ENCODE results near the gene AMBRA1.
"Not testable (repeated sequence)": the region's sequence is repeated elsewhere in the genome, so short reads cannot be mapped to it uniquely, and the experiment has no call there.

AMBRA1 gene

DNA sequence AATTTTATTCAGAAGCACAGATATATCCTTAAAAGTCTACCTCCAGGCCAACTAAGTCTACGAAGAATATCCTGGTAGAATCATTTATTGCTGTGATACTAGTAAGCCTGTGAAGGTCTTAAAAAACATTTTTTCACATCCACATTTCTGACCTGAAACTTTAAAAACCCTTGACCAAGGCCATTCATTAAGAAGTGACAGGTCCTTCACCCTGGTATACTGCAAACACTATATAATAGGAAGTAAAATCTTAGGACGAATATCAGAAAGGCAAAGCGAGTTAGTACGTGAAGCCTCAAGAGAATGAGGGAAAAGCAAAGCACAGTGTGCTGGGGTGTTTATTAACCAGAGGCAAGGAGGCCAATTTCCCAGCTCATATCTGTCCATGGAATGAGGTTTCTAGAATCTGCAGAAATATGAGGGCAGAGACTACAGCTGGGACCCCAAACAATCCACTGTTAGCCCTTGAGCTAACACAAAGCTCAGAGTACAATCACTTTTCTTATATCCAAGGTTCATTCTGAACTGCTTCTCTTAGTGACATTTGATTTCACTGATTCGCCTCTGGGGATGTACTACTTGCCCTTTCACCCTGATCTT lies 71.0 kb downstream of the AMBRA1 start:
- H3K4me3 ChIP-seq (replicated peaks in 1 of 2; ENCODE audit: low read depth in 2 of 2, low read length in 2 of 2) = no peak overlapping the region
- DNase-seq (ENCODE audit: low read depth in 2 of 2) = no peak
- TF ChIP-seq, protein P1, sequence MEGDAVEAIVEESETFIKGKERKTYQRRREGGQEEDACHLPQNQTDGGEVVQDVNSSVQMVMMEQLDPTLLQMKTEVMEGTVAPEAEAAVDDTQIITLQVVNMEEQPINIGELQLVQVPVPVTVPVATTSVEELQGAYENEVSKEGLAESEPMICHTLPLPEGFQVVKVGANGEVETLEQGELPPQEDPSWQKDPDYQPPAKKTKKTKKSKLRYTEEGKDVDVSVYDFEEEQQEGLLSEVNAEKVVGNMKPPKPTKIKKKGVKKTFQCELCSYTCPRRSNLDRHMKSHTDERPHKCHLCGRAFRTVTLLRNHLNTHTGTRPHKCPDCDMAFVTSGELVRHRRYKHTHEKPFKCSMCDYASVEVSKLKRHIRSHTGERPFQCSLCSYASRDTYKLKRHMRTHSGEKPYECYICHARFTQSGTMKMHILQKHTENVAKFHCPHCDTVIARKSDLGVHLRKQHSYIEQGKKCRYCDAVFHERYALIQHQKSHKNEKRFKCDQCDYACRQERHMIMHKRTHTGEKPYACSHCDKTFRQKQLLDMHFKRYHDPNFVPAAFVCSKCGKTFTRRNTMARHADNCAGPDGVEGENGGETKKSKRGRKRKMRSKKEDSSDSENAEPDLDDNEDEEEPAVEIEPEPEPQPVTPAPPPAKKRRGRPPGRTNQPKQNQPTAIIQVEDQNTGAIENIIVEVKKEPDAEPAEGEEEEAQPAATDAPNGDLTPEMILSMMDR (IDR thresholded peaks at IDR 0.05; ENCODE audit: low read depth, low read length) = no peak

DNA sequence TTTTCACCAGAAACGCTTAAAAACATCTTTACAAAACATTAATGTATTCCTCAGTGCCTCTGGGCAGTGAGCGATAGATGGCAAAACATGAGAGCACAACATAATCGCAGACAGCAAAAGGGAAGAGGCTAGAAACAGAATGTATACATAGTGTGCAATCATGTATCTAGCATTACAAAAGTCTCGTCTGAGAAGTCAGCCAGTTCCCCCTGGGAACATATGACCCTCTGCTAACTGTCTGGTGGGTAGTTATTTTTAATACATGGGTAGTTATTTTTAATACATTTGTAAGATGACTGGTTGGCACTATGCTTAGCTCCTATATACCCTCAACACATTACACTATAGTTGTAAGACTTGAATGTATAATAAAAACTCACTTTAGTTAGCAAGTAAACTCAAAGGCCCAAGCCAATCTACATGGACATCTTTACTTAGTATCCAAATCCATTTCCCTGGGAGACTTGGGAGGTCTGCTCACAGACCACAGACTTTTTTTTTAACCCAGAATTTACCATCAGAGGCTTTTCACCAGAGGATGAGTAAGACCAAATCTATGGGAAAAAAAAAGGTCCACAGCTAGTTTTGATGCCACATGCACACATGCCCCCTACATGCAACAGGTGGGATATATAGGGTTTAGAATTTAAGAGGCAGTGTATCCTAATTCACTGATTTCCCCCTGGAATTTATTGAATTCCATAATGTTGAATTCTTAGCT lies 71.7 kb downstream of the AMBRA1 start:
- no peak overlapping the region for H3K4me3 ChIP-seq (replicated peaks in 1 of 2; ENCODE audit: low read depth in 2 of 2, low read length in 2 of 2)
- peak; percentile 8 to 56 for DNase-seq (ENCODE audit: low read depth in 2 of 2)
- TF ChIP-seq, protein P1 (IDR thresholded peaks at IDR 0.05; ENCODE audit: low read depth, low read length) = peak; percentile 39

DNA sequence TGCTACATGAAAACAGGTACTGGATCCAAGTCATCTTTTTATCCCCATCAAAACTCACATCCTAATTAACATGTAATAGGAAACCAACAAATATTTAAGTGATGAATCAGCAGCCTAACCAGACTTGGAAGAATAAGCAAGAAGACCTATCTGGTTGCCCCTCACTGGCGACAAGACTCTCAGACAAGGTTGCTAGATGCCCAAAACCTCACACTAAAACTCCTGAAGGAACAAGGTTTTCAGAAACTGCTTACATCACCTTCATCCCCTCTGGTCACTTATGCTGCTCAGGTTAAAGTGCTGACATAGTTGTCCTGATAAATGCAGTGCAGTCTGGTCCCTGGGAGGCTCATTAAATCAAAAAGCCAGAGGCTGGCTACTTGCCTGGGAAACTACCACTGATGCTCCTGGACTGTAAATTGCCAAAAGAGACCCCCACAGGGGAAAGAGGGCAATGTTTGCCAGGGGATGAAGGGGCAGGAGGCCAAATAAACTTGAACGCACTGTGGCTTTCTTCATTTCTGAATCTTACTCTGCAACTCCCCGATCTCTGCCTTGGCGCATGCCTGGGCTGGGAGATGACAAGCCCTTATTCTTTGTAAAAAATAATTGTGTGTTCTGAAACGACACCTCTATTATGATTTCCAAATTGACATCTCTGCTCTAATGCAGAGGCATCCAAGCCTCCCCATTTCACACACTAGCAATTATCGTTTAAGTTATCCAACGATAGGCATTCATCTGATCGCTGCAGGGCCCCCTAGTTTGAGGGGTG lies 72.7 kb downstream of the AMBRA1 start:
- H3K4me3 ChIP-seq (replicated peaks in 1 of 2; ENCODE audit: low read depth in 2 of 2, low read length in 2 of 2) = no peak overlapping the region

DNA sequence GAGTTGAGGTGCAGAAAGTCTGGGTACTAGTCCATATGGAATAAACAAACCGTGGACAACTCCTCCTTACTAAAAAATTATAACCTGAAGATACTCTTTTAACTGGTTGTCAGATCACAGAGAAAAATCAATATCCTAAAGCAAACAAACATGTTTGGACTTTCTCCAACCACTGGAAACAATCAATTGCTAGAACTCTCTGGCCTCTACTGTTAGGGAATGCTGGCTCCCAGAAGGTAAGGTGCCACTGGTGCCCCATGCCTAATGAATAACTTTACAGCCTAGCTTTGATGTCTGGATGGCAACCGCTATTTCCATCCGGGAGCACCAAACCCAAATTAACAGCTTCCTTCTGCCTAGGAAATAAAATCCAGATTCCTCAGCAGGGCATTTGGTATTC lies 74.5 kb downstream of the AMBRA1 start:
- TF ChIP-seq, protein P1 (IDR thresholded peaks at IDR 0.05; ENCODE audit: low read depth, low read length) = no peak
- no peak for DNase-seq (ENCODE audit: low read depth in 2 of 2)
- no peak overlapping the region for H3K4me3 ChIP-seq (replicated peaks in 1 of 2; ENCODE audit: low read depth in 2 of 2, low read length in 2 of 2)

More for the DNA sequence above, 72.7 kb downstream of the AMBRA1 start:
- peak; percentile 60 to 62 for DNase-seq (ENCODE audit: low read depth in 2 of 2)
- TF ChIP-seq, protein P1 (IDR thresholded peaks at IDR 0.05; ENCODE audit: low read depth, low read length) = no peak

DNA sequence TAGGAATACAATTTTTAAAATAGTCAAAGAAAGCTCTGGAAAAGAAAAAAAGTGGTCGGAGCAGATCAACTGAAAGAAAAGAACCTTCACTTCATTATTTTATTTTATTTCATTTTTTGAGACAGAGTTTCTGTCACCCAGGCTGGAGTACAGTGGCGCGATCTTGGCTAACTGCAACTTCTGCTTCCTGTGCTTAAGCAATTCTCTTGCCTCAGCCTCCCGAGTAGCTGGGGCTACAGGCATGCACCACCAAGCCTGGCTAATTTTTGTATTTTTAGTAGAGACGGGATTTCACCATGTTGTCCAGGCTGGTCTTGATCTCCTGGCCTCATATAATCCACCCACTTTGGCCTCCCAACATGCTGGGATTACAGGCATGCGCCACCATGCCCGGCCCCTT lies 74.9 kb downstream of the AMBRA1 start:
- not testable (repeated sequence) for H3K4me3 ChIP-seq (replicated peaks in 1 of 2; ENCODE audit: low read depth in 2 of 2, low read length in 2 of 2); DNase-seq (ENCODE audit: low read depth in 2 of 2)

DNA sequence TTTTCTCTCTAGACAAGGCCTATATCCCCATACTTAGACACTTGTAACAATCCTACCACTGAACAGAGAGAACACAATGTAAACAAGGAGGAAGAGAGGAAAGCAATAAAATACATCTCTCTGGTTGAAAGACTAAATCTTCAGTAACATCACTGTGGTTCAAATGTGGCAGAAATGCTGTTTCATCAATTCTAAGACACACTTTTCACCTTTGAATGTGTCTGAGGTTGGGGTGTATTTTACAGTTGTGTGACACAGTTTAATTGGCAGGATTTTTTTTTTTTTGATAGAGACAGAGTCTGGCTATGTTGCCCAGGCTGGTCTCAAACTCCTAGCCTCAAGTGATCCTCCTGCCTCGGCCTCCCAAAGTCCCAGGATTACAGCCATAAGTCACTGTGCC lies 79.5 kb downstream of the AMBRA1 start:
- TF ChIP-seq, protein P1 (IDR thresholded peaks at IDR 0.05; ENCODE audit: low read depth, low read length) = no peak
- no peak for DNase-seq (ENCODE audit: low read depth in 2 of 2)
- H3K4me3 ChIP-seq (replicated peaks in 1 of 2; ENCODE audit: low read depth in 2 of 2, low read length in 2 of 2) = no peak overlapping the region

DNA sequence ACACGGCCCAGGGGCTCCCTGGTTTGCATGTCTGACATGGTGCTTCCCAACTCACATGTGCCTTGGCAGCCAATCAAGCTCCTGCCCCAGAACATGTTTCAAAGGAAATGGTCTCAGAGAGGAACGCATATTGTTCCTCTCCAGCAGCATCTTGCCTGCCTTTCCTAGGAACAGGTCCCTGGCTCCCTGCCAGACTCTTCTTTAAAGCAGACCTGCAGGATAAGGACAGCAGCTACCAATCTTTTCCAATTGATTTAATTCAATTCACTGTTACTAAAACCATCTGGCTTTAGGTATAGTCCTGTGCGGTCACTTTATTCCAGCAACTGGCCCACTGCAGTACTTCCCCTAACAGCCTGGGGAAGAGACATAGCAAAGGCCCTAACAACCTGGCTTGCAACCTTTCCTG lies 79.9 kb downstream of the AMBRA1 start:
- peak; percentile 67 to 70 for DNase-seq (ENCODE audit: low read depth in 2 of 2)
- H3K4me3 ChIP-seq (replicated peaks in 1 of 2; ENCODE audit: low read depth in 2 of 2, low read length in 2 of 2) = no peak overlapping the region
- TF ChIP-seq, protein P1 (IDR thresholded peaks at IDR 0.05; ENCODE audit: low read depth, low read length) = no peak
